Right lobe of liver (tissue), 4 donors: ENCODE measurements around the gene TRIM66.

Experiments
- CTCF ChIP-seq, 4 donors: fragments of 200-600 bp in 3 of 4; fragments of 450-650 bp in 1 of 4; IDR thresholded peaks; one replicate each; pipeline versions ENCODE4 v1.5.1 to v1.8.0; 2016 to 2022; ENCODE audit warnings: antibody characterized with exemption in 4 of 4, mild to moderate bottlenecking in 2 of 4
- POLR2A ChIP-seq: fragments of 450-650 bp; IDR thresholded peaks from one replicate; pipeline ENCODE4 v1.6.1; 2017; ENCODE audit warnings: antibody characterized with exemption, mild to moderate bottlenecking
- donor health status: DM: no; HTN: no; CAD: no.
- donor health status: DM: no; HTN: no; CAD: no.
- donor health status: DM: no; HTN: yes; CAD: no.

GRCh38 chr11:8717544-8717875 is 35.0 kb upstream of the TRIM66 start:
- TF ChIP-seq POLR2A = no peak
- no peak for TF ChIP-seq CTCF (IDR thresholded peaks at IDR 0.05)
